DND-41 (cell line): ENCODE measurements around the gene EPB41L5.

Experiments used
- ATAC-seq: fragments of 200-7000 bp; cut with Tn5 transposase; 3 replicates; pipeline ENCODE4 v1.9.1; 2021; ENCODE audit warnings: low read depth; ENCODE audit not compliant: insufficient read depth
- DNase-seq: peaks from one replicate; pipeline ENCODE4 v3.0.0-alpha.2; 2020
- H2AFZ ChIP-seq: 2 replicates; pipeline ENCODE4 v1.6.0; 2012; ENCODE audit warnings: low read depth, low read length
- H3K27ac ChIP-seq: 2 replicates; pipeline ENCODE4 v1.5.1; 2012; ENCODE audit warnings: low read length, inconsistent platforms
- H3K27me3 ChIP-seq: fragments of 200-600 bp; sonication (generic); 2 replicates; pipeline ENCODE4 v1.6.0; 2012; ENCODE audit warnings: low read length, mild to moderate bottlenecking, inconsistent platforms; ENCODE audit not compliant: insufficient read depth, poor library complexity
- H3K36me3 ChIP-seq: 2 replicates; pipeline ENCODE4 v1.5.1; 2012; ENCODE audit warnings: low read length, inconsistent platforms; ENCODE audit not compliant: insufficient read depth
- H3K4me1 ChIP-seq: 2 replicates; pipeline ENCODE4 v1.5.1; 2012; ENCODE audit warnings: mild to moderate bottlenecking, low read length; ENCODE audit not compliant: insufficient read depth
- H3K4me2 ChIP-seq: 2 replicates; pipeline ENCODE4 v1.6.0; 2012; ENCODE audit warnings: mild to moderate bottlenecking, moderate library complexity, low read length, inconsistent platforms; ENCODE audit not compliant: insufficient read depth
- H3K4me3 ChIP-seq, 2 experiments: fragments of 200-600 bp in 1 of 2; shearing (Covaris generic) in 1 of 2; 2 replicates each; pipeline ENCODE4 v1.5.1; 2012 to 2016; ENCODE audit warnings: inconsistent platforms in 2 of 2, low read length in 2 of 2, mild to moderate bottlenecking in 2 of 2, low read depth in 1 of 2, moderate library complexity in 1 of 2
- H3K79me2 ChIP-seq: 2 replicates; pipeline ENCODE4 v1.6.0; 2012; ENCODE audit warnings: low read length, inconsistent platforms; ENCODE audit not compliant: insufficient read depth
- H3K9ac ChIP-seq: 2 replicates; pipeline ENCODE4 v1.6.0; 2012; ENCODE audit warnings: low read depth, mild to moderate bottlenecking, inconsistent platforms, low read length, moderate library complexity
- H3K9me3 ChIP-seq: 2 replicates; pipeline ENCODE4 v1.5.1; 2012; ENCODE audit warnings: low read length, moderate library complexity, mild to moderate bottlenecking, inconsistent platforms; ENCODE audit not compliant: insufficient read depth, severe bottlenecking
- H4K20me1 ChIP-seq: 2 replicates; pipeline ENCODE4 v1.6.0; 2012; ENCODE audit warnings: low read length; ENCODE audit not compliant: insufficient read depth
- EZH2 ChIP-seq: IDR thresholded peaks from 3 replicates; pipeline ENCODE4 v1.6.1; 2012; ENCODE audit warnings: borderline replicate concordance, low read depth, mild to moderate bottlenecking, moderate library complexity, low read length, inconsistent platforms; ENCODE audit not compliant: severe bottlenecking
- TF ChIP-seq, protein P1 (sequence below): IDR thresholded peaks from 2 replicates; pipeline ENCODE4 v1.5.1; 2012; ENCODE audit warnings: borderline replicate concordance, low read length, moderate library complexity, mild to moderate bottlenecking; ENCODE audit not compliant: poor library complexity, severe bottlenecking; ENCODE audit errors: extremely low read depth

EPB41L5 gene

DNA sequence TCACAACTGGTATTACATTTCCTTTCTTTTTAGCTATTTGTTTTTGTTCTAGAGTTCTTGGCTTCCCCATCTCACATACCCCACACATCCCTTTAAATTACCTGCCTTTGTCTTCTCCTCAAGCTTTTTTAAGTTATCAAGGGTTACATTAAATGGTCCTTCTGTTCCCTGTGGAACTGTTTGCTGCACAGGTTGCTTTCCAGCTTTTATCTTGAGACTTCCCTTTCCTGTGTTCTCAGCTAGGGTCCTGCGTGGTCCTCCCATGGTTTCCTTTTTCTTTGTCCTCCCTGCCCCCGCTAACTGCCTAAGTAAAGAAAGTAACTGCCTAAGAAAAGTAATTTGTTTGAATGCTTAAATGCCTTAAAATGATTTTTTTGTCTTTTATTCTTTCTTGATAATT lies 66.8 kb downstream of the EPB41L5 start:
- Histone ChIP-seq H3K36me3 (peaks cover 12% of the 10 kb centered on the region; the same call in 1 of the 2 replicates), H3K9me3 (no peaks in the 10 kb centered on the region), H3K9ac (no peak overlapping the region), H3K4me1 (no peaks in the 10 kb centered on the region), H3K4me2 (no peak overlapping the region), H3K79me2 (no peaks in the 10 kb centered on the region), H2AFZ (no peak overlapping the region), H4K20me1 (no peaks in the 10 kb centered on the region), H3K27ac (no peak overlapping the region), H3K4me3 (no peak overlapping the region), H3K27me3 (no peaks in the 10 kb centered on the region)
- ATAC-seq (no peak), DNase-seq (no peak)
- TF ChIP-seq EZH2: no peak
- TF ChIP-seq, protein P1, sequence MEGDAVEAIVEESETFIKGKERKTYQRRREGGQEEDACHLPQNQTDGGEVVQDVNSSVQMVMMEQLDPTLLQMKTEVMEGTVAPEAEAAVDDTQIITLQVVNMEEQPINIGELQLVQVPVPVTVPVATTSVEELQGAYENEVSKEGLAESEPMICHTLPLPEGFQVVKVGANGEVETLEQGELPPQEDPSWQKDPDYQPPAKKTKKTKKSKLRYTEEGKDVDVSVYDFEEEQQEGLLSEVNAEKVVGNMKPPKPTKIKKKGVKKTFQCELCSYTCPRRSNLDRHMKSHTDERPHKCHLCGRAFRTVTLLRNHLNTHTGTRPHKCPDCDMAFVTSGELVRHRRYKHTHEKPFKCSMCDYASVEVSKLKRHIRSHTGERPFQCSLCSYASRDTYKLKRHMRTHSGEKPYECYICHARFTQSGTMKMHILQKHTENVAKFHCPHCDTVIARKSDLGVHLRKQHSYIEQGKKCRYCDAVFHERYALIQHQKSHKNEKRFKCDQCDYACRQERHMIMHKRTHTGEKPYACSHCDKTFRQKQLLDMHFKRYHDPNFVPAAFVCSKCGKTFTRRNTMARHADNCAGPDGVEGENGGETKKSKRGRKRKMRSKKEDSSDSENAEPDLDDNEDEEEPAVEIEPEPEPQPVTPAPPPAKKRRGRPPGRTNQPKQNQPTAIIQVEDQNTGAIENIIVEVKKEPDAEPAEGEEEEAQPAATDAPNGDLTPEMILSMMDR: no peak

- Histone ChIP-seq H2AFZ (no peak overlapping the region), H3K9ac (no peak overlapping the region), H3K4me2 (no peak overlapping the region), H3K36me3 (peaks cover 21% of the 10 kb centered on the region; the same call in 1 of the 2 replicates), H3K4me3 (no peak overlapping the region), H3K9me3 (no peaks in the 10 kb centered on the region), H3K27ac (no peak overlapping the region), H3K27me3 (no peaks in the 10 kb centered on the region), H4K20me1 (no peaks in the 10 kb centered on the region), H3K4me1 (no peaks in the 10 kb centered on the region), H3K79me2 (no peaks in the 10 kb centered on the region)
- no peak for DNase-seq
- ATAC-seq: no peak
- no peak for TF ChIP-seq EZH2
- TF ChIP-seq, protein P1: no peak
Observed at GRCh38 chr2:120091436-120091835, 78.6 kb downstream of the EPB41L5 start.

DNA sequence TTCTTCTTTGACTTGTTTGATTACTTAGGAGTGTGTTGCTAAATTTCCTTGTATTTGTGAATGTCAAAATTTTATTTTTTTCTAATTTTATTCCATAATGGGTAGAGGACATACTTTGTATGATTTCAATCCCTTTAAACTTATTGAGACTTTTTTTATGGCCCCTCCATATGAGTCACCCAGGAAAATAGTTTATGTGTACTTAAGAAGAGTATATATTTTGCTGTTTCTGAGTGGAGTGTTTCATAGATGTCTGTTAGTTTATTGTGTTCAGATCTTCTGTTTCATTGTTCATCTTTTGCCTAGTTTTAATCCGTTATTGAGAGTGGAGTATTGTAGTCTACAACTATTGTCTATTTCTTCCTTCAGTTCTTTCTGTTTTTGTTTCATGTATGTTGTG lies 81.9 kb downstream of the EPB41L5 start:
- Histone ChIP-seq H3K27ac (no peak overlapping the region), H3K27me3 (no peaks in the 10 kb centered on the region), H3K4me2 (no peak overlapping the region), H3K4me1 (no peaks in the 10 kb centered on the region), H3K79me2 (no peaks in the 10 kb centered on the region), H4K20me1 (no peaks in the 10 kb centered on the region), H3K4me3 (no peak overlapping the region), H3K9ac (no peak overlapping the region), H2AFZ (no peak overlapping the region), H3K36me3 (peaks cover 9% of the 10 kb centered on the region), H3K9me3 (no peaks in the 10 kb centered on the region)
- ATAC-seq: no peak
- DNase-seq: no peak
- no peak for TF ChIP-seq EZH2
- TF ChIP-seq, protein P1: no peak

- Histone ChIP-seq H3K9ac (no peak overlapping the region), H3K4me2 (no peak overlapping the region), H3K79me2 (no peaks in the 10 kb centered on the region), H3K36me3 (peaks cover 7% of the 10 kb centered on the region), H2AFZ (no peak overlapping the region), H3K9me3 (no peaks in the 10 kb centered on the region), H3K4me1 (no peaks in the 10 kb centered on the region), H3K27ac (no peak overlapping the region), H4K20me1 (no peaks in the 10 kb centered on the region), H3K27me3 (no peaks in the 10 kb centered on the region), H3K4me3 (no peak overlapping the region)
- TF ChIP-seq, protein P1: no peak
- no peak for TF ChIP-seq EZH2
- no peak for ATAC-seq
- DNase-seq: no peak
Observed at GRCh38 chr2:120100627-120101026, 87.8 kb downstream of the EPB41L5 start.
